ENCODE data around the gene ZDHHC14.

ZDHHC14 gene

DNA sequence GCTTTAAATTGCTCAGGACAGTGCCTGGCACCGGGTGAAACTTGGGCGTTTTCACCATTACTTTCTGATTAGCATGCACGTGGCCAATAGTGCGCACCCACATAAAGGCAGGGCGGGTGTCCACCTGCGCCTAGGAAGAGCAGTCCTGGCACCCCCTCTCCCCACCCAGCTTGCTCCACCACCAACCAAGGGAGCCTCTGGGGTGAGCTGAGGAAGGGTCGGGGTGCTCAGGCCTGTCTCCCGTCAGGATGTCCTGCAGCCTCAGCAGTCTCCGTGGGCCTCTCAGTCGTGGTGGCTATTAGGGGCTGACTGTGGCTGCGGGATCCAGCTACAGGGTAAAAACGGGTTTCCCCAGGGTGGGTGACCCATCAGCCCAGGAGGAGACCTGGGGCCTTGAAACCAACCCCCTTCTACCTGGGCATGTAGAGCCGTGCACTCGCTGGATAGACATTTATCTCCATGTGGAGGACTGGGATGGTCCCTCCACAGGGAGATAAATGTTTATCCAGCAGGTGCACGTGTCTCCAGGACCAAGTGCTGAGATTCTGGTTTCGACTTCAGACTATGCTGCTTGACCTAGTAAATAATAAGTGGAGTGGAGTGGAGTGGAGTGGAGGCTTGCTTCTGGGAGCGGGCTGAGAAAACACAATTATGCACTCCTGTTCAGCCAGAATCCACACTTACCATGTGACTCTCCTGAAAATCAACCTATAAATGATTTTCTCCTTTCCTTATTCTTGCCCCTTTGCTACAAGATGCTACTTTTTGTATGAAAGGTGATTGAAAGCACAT is 91.1 kb downstream of the ZDHHC14 start:
- H3K27me3 ChIP-seq (ENCODE audit: insufficient read depth, poor library complexity, severe bottlenecking) = no peaks in the 10 kb centered on the region
- no peak overlapping the region for H3K4me3 ChIP-seq (replicated peaks; ENCODE audit: insufficient read depth, low read length)
- TF ChIP-seq, protein P1, sequence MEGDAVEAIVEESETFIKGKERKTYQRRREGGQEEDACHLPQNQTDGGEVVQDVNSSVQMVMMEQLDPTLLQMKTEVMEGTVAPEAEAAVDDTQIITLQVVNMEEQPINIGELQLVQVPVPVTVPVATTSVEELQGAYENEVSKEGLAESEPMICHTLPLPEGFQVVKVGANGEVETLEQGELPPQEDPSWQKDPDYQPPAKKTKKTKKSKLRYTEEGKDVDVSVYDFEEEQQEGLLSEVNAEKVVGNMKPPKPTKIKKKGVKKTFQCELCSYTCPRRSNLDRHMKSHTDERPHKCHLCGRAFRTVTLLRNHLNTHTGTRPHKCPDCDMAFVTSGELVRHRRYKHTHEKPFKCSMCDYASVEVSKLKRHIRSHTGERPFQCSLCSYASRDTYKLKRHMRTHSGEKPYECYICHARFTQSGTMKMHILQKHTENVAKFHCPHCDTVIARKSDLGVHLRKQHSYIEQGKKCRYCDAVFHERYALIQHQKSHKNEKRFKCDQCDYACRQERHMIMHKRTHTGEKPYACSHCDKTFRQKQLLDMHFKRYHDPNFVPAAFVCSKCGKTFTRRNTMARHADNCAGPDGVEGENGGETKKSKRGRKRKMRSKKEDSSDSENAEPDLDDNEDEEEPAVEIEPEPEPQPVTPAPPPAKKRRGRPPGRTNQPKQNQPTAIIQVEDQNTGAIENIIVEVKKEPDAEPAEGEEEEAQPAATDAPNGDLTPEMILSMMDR (IDR thresholded peaks at IDR 0.05; ENCODE audit: insufficient read depth, low read length) = no peak
- TF ChIP-seq POLR2AphosphoS5 (IDR thresholded peaks at IDR 0.05; ENCODE audit: low read depth) = no peak
- TF ChIP-seq, protein P2, sequence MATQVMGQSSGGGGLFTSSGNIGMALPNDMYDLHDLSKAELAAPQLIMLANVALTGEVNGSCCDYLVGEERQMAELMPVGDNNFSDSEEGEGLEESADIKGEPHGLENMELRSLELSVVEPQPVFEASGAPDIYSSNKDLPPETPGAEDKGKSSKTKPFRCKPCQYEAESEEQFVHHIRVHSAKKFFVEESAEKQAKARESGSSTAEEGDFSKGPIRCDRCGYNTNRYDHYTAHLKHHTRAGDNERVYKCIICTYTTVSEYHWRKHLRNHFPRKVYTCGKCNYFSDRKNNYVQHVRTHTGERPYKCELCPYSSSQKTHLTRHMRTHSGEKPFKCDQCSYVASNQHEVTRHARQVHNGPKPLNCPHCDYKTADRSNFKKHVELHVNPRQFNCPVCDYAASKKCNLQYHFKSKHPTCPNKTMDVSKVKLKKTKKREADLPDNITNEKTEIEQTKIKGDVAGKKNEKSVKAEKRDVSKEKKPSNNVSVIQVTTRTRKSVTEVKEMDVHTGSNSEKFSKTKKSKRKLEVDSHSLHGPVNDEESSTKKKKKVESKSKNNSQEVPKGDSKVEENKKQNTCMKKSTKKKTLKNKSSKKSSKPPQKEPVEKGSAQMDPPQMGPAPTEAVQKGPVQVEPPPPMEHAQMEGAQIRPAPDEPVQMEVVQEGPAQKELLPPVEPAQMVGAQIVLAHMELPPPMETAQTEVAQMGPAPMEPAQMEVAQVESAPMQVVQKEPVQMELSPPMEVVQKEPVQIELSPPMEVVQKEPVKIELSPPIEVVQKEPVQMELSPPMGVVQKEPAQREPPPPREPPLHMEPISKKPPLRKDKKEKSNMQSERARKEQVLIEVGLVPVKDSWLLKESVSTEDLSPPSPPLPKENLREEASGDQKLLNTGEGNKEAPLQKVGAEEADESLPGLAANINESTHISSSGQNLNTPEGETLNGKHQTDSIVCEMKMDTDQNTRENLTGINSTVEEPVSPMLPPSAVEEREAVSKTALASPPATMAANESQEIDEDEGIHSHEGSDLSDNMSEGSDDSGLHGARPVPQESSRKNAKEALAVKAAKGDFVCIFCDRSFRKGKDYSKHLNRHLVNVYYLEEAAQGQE (IDR thresholded peaks at IDR 0.05; ENCODE audit: insufficient replicate concordance, low read depth) = no peak
- TF ChIP-seq GABPA (IDR thresholded peaks at IDR 0.05; ENCODE audit: low read depth) = no peak
- TF ChIP-seq SPI1 (IDR thresholded peaks at IDR 0.05; ENCODE audit: borderline replicate concordance, low read depth) = no peak
- DNase-seq (ENCODE audit: low read depth in 1 of 2, low spot score in 1 of 2) = no peak
- H3K27ac ChIP-seq (replicated peaks) = no peak overlapping the region

DNA sequence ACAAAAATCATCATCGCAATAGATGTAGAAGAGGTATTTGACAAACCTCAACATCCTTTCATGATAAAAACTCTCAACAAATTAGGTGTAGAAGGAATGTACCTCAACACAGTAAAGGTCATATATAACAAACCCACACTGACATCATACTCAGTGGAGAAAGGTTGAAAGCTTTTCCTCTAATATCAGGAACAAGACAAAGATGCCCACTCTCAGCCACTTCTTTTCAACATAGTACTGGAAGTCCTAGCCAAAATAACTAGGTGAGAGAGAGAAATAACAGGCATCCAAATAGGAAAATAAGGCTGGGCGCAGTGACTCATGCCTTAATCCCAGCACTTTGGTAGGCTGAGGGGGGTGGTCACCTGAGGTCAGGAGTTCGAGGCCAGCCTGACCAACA is 95.8 kb downstream of the ZDHHC14 start:
- TF ChIP-seq, protein P2 (IDR thresholded peaks at IDR 0.05; ENCODE audit: insufficient replicate concordance, low read depth) = no peak
- no peak for TF ChIP-seq SPI1 (IDR thresholded peaks at IDR 0.05; ENCODE audit: borderline replicate concordance, low read depth)
- H3K27ac ChIP-seq (replicated peaks) = no peak overlapping the region
- no peaks in the 10 kb centered on the region for H3K27me3 ChIP-seq (ENCODE audit: insufficient read depth, poor library complexity, severe bottlenecking)

DNA sequence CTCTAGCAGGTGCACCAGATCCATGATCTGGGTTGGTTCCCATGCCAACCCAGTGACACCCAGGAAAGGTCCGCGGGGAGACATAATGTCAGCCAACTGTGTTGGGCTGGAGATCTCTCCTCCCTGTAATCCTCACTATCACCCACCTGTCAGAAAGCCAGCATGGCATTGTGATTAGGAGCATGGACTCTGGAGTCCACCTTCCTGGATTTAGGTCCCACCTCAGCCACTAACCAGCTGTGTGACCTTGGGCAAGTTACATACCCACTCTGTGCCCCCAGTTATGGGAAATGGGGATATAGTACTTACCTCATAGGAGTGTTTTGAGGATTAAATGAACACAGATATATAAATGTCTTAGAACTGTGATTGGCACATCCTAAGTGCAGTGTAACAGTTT is 97.9 kb downstream of the ZDHHC14 start:
- Histone ChIP-seq H3K27me3 (ENCODE audit: insufficient read depth, poor library complexity, severe bottlenecking) (no peaks in the 10 kb centered on the region), H3K27ac (replicated peaks) (no peak overlapping the region), H3K4me3 (replicated peaks; ENCODE audit: insufficient read depth, low read length) (no peak overlapping the region)
- no peak for DNase-seq (ENCODE audit: low read depth in 1 of 2, low spot score in 1 of 2)
- TF ChIP-seq POLR2AphosphoS5 (IDR thresholded peaks at IDR 0.05; ENCODE audit: low read depth) = no peak
- TF ChIP-seq GABPA (IDR thresholded peaks at IDR 0.05; ENCODE audit: low read depth) = no peak
- TF ChIP-seq SPI1 (IDR thresholded peaks at IDR 0.05; ENCODE audit: borderline replicate concordance, low read depth) = no peak
- TF ChIP-seq, protein P1 (IDR thresholded peaks at IDR 0.05; ENCODE audit: insufficient read depth, low read length) = no peak
- TF ChIP-seq, protein P2 (IDR thresholded peaks at IDR 0.05; ENCODE audit: insufficient replicate concordance, low read depth) = no peak

More for the DNA sequence above, 95.8 kb downstream of the ZDHHC14 start:
- DNase-seq (ENCODE audit: low read depth in 1 of 2, low spot score in 1 of 2) = no peak
- H3K4me3 ChIP-seq (replicated peaks; ENCODE audit: insufficient read depth, low read length) = no peak overlapping the region
